ENCODE measurements around the gene SERINC2.

DNA sequence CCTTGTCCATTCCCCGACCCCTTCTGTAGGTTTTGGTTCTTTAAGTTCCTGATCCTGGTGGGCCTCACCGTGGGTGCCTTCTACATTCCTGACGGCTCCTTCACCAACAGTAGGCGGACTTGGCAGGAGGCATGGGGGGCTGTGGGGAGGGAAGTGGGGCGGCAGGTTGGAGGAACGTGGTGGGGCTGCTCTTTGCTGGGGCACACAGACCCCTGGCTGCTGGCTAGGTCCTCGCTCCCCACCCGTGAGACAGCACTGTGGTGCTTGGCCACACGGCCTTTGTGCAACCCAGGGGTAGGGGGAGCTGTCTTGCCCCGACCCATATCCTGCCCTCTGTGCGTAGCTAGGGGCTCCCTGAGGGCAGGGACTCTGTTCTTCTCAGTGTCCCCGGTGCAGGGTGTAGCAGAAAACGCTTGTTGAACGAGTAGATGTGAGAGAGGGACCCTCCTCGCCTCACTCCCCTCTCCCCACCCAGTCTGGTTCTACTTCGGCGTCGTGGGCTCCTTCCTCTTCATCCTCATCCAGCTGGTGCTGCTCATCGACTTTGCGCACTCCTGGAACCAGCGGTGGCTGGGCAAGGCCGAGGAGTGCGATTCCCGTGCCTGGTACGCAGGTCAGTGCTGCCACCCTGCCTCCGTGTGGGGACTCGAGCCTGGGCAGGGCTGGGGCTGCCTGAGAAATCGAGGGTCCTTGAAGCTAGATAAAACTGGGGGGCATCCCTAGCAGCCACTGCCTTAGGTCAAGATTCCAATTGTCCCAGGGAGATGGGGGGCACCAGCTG lies 12.5 kb downstream of the SERINC2 start:
- TF ChIP-seq, protein P1, sequence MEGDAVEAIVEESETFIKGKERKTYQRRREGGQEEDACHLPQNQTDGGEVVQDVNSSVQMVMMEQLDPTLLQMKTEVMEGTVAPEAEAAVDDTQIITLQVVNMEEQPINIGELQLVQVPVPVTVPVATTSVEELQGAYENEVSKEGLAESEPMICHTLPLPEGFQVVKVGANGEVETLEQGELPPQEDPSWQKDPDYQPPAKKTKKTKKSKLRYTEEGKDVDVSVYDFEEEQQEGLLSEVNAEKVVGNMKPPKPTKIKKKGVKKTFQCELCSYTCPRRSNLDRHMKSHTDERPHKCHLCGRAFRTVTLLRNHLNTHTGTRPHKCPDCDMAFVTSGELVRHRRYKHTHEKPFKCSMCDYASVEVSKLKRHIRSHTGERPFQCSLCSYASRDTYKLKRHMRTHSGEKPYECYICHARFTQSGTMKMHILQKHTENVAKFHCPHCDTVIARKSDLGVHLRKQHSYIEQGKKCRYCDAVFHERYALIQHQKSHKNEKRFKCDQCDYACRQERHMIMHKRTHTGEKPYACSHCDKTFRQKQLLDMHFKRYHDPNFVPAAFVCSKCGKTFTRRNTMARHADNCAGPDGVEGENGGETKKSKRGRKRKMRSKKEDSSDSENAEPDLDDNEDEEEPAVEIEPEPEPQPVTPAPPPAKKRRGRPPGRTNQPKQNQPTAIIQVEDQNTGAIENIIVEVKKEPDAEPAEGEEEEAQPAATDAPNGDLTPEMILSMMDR (conservative IDR thresholded peaks at IDR 0.05), result no peak
- no peak for TF ChIP-seq ZFX (IDR thresholded peaks at IDR 0.05)
